ENCODE results near the gene KCNG2. TPM values are rescaled to one million over a fixed set of nuclear protein-coding genes. Genes with fewer than 3 reads are reported as not detected.

The KCNG2 gene
- total and polyA plus RNA-seq, 5 experiments from 2014 or later = not detected

GRCh38 chr18:79755496-79756142 lies 42.1 kb upstream of the KCNG2 start:
- H3K4me3 Mint-ChIP-seq = no peak overlapping the region
- H3K36me3 Mint-ChIP-seq = peaks cover 36 to 50% (median 47%) of the 10 kb centered on the region in 3 donors
- DNase-seq = no peak
- POLR2A ChIA-PET = no interaction called here
- no peaks in the 10 kb centered on the region for H3K27me3 Mint-ChIP-seq
- no peak for ATAC-seq
- H3K27ac Mint-ChIP-seq = no peak overlapping the region
- peaks cover 0 to 41% (median 24%) of the 10 kb centered on the region in 9 donors for H3K9me3 Mint-ChIP-seq
- H3K4me1 Mint-ChIP-seq = peaks cover 0 to 6% (median 2%) of the 10 kb centered on the region in 4 donors

GRCh38 chr18:79756143-79756500 lies 41.6 kb upstream of the KCNG2 start:
- DNase-seq (no peak), ATAC-seq (no peak)
- POLR2A ChIA-PET = no interaction called here
- Mint-ChIP-seq H3K4me1 (peaks cover 0 to 8% (median 2%) of the 10 kb centered on the region in 4 donors), H3K9me3 (peaks cover 0 to 46% (median 28%) of the 10 kb centered on the region in 9 donors), H3K27me3 (no peaks in the 10 kb centered on the region), H3K36me3 (peaks cover 36 to 50% (median 47%) of the 10 kb centered on the region in 3 donors), H3K27ac (no peak overlapping the region), H3K4me3 (no peak overlapping the region)

GRCh38 chr18:79756826-79757225 lies 40.9 kb upstream of the KCNG2 start:
- Mint-ChIP-seq H3K27me3 (no peaks in the 10 kb centered on the region), H3K4me1 (peaks cover 0 to 5% (median 0%) of the 10 kb centered on the region in 4 donors), H3K36me3 (peaks cover 42 to 50% (median 46%) of the 10 kb centered on the region in 3 donors), H3K9me3 (peaks cover 0 to 53% (median 28%) of the 10 kb centered on the region in 9 donors), H3K4me3 (no peak overlapping the region), H3K27ac (peak overlapping the region in 1 of 10 donors; percentile 53)
- POLR2A ChIA-PET = no interaction called here
- DNase-seq (no peak), ATAC-seq (no peak)

- peak overlapping the region in 1 of 10 donors; percentile 45 for H3K27ac Mint-ChIP-seq
- DNase-seq (no peak), ATAC-seq (no peak)
- peaks cover 22 to 49% (median 41%) of the 10 kb centered on the region in 3 donors for H3K36me3 Mint-ChIP-seq
- H3K4me1 Mint-ChIP-seq = peaks cover 0 to 4% (median 0%) of the 10 kb centered on the region in 4 donors
- H3K27me3 Mint-ChIP-seq = no peaks in the 10 kb centered on the region
- POLR2A ChIA-PET = no interaction called here
- H3K9me3 Mint-ChIP-seq = peaks cover 8 to 71% (median 31%) of the 10 kb centered on the region in 9 donors
- H3K4me3 Mint-ChIP-seq = no peak overlapping the region
These were observed 37.4 kb upstream of the KCNG2 start for GRCh38 chr18:79760348-79760747.

GRCh38 chr18:79760881-79761280 lies 36.9 kb upstream of the KCNG2 start:
- POLR2A ChIA-PET = no interaction called here
- Mint-ChIP-seq H3K9me3 (peaks cover 8 to 71% (median 29%) of the 10 kb centered on the region in 9 donors), H3K4me1 (peaks cover 0 to 4% (median 0%) of the 10 kb centered on the region in 4 donors), H3K27me3 (peaks cover 0 to 3% (median 2%) of the 10 kb centered on the region in 5 donors), H3K36me3 (peaks cover 17 to 49% (median 37%) of the 10 kb centered on the region in 3 donors), H3K27ac (no peak overlapping the region), H3K4me3 (no peak overlapping the region)
- no peak for ATAC-seq
- DNase-seq = no peak

GRCh38 chr18:79763407-79763806 lies 34.3 kb upstream of the KCNG2 start:
- Mint-ChIP-seq H3K27me3 (peaks cover 4 to 17% (median 14%) of the 10 kb centered on the region in 5 donors), H3K36me3 (peaks cover 5 to 46% (median 23%) of the 10 kb centered on the region in 3 donors), H3K4me1 (peaks cover 0 to 2% (median 0%) of the 10 kb centered on the region in 4 donors), H3K4me3 (no peak overlapping the region), H3K27ac (no peak overlapping the region), H3K9me3 (peaks cover 10 to 67% (median 31%) of the 10 kb centered on the region in 9 donors)
- no peak for DNase-seq
- POLR2A ChIA-PET = no interaction called here
- no peak for ATAC-seq

- Mint-ChIP-seq H3K27me3 (peaks cover 4 to 17% (median 14%) of the 10 kb centered on the region in 5 donors), H3K4me1 (peaks cover 0 to 2% (median 0%) of the 10 kb centered on the region in 4 donors), H3K36me3 (peaks cover 5 to 41% (median 21%) of the 10 kb centered on the region in 3 donors), H3K27ac (no peak overlapping the region), H3K4me3 (no peak overlapping the region), H3K9me3 (peaks cover 10 to 67% (median 28%) of the 10 kb centered on the region in 9 donors)
- POLR2A ChIA-PET = no interaction called here
- DNase-seq (no peak), ATAC-seq (no peak)
These were observed 33.6 kb upstream of the KCNG2 start for GRCh38 chr18:79764131-79764530.

- H3K36me3 Mint-ChIP-seq = peaks cover 5 to 36% (median 16%) of the 10 kb centered on the region in 3 donors
- H3K27me3 Mint-ChIP-seq = peaks cover 6 to 25% (median 15%) of the 10 kb centered on the region in 5 donors
- no peak for DNase-seq
- no peak overlapping the region for H3K27ac Mint-ChIP-seq
- no peak for ATAC-seq
- H3K9me3 Mint-ChIP-seq = peaks cover 10 to 54% (median 20%) of the 10 kb centered on the region in 9 donors
- POLR2A ChIA-PET = no interaction called here
- H3K4me3 Mint-ChIP-seq = no peak overlapping the region
- peaks cover 0 to 2% (median 0%) of the 10 kb centered on the region in 4 donors for H3K4me1 Mint-ChIP-seq
These were observed 32.1 kb upstream of the KCNG2 start for GRCh38 chr18:79765491-79766245.

- POLR2A ChIA-PET = no interaction called here
- DNase-seq (no peak), ATAC-seq (no peak)
- H3K9me3 Mint-ChIP-seq = peaks cover 10 to 48% (median 19%) of the 10 kb centered on the region in 9 donors
- peaks cover 5 to 35% (median 16%) of the 10 kb centered on the region in 3 donors for H3K36me3 Mint-ChIP-seq
- no peak overlapping the region for H3K4me3 Mint-ChIP-seq
- H3K27me3 Mint-ChIP-seq = peaks cover 6 to 25% (median 16%) of the 10 kb centered on the region in 5 donors
- no peak overlapping the region for H3K27ac Mint-ChIP-seq
- no peaks in the 10 kb centered on the region for H3K4me1 Mint-ChIP-seq
These were observed 31.4 kb upstream of the KCNG2 start for GRCh38 chr18:79766308-79766707.

GRCh38 chr18:79768745-79769144 lies 29.0 kb upstream of the KCNG2 start:
- POLR2A ChIA-PET = no interaction called here
- no peak overlapping the region for H3K27ac Mint-ChIP-seq
- no peaks in the 10 kb centered on the region for H3K4me1 Mint-ChIP-seq
- H3K36me3 Mint-ChIP-seq = peaks cover 5 to 21% (median 13%) of the 10 kb centered on the region in 3 donors
- H3K4me3 Mint-ChIP-seq = no peak overlapping the region
- peaks cover 2 to 25% (median 12%) of the 10 kb centered on the region in 9 donors for H3K9me3 Mint-ChIP-seq
- H3K27me3 Mint-ChIP-seq = peaks cover 14 to 42% (median 32%) of the 10 kb centered on the region in 5 donors
- DNase-seq = no peak
- ATAC-seq = no peak

GRCh38 chr18:79769698-79770500 lies 27.8 kb upstream of the KCNG2 start:
- H3K4me1 Mint-ChIP-seq = no peaks in the 10 kb centered on the region
- peaks cover 5 to 20% (median 13%) of the 10 kb centered on the region in 3 donors for H3K36me3 Mint-ChIP-seq
- H3K9me3 Mint-ChIP-seq = peaks cover 2 to 24% (median 12%) of the 10 kb centered on the region in 9 donors
- no peak for DNase-seq
- H3K27me3 Mint-ChIP-seq = peaks cover 14 to 45% (median 35%) of the 10 kb centered on the region in 5 donors
- POLR2A ChIA-PET = no interaction called here
- H3K4me3 Mint-ChIP-seq = no peak overlapping the region
- peak overlapping the region in 1 of 10 donors; percentile 34 for H3K27ac Mint-ChIP-seq
- ATAC-seq = no peak

GRCh38 chr18:79770501-79770815 lies 27.3 kb upstream of the KCNG2 start:
- ATAC-seq (no peak), DNase-seq (no peak)
- Mint-ChIP-seq H3K4me3 (no peak overlapping the region), H3K27ac (no peak overlapping the region), H3K4me1 (no peaks in the 10 kb centered on the region), H3K27me3 (peaks cover 16 to 46% (median 35%) of the 10 kb centered on the region in 5 donors), H3K36me3 (peaks cover 5 to 20% (median 13%) of the 10 kb centered on the region in 3 donors), H3K9me3 (peaks cover 2 to 24% (median 12%) of the 10 kb centered on the region in 9 donors)
- POLR2A ChIA-PET = no interaction called here
